ENCODE results near the gene KCNH8.
"Not testable (repeated sequence)": the region's sequence is repeated elsewhere in the genome, so short reads cannot be mapped to it uniquely, and the experiment has no call there.

The KCNH8 gene

GRCh38 chr3:19183584-19183983 is 35.3 kb downstream of the KCNH8 start:
- DNase-seq, result no peak

DNA sequence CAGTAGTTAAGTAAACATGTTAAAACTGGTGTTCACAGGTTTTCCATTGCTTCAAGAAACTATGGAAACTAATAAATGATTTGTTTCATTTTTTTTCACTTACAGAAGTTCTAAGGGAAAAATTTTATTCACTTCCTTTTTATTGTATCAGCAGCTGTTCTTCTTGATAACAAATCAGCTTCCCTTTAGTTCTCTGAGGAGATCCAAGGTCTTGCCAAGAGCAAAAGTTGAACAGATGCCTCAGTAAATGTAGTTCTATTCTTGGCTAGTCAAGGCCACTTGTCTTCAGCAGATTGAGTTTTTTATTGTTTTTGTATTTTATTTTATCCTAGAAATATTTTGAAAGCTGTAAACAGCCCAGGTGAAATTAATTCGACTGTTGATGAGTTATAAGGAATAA is 41.8 kb downstream of the KCNH8 start:
- no peak for DNase-seq

DNA sequence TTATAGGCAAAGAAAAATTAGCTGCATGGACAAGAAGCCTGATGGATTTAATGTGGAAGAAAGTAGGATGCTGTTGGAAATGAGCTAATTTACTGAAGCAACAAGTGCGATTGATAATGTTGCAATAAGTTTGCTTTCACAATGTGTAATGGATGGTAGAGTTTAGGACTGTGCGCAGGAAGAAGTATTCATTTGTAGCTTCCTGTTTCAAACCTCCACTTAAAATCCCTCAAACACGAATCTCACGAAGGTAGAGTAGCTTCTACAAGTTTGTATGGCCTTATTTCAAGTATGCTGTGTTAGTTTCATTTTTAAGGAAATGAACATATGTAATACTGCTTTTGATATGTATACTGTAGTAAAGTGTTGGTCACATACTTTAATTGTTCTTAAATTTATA is 42.3 kb downstream of the KCNH8 start:
- DNase-seq, result no peak

GRCh38 chr3:19199131-19199530 is 50.8 kb downstream of the KCNH8 start:
- no peak for DNase-seq

GRCh38 chr3:19202303-19202702 is 54.0 kb downstream of the KCNH8 start:
- no peak for DNase-seq

DNA sequence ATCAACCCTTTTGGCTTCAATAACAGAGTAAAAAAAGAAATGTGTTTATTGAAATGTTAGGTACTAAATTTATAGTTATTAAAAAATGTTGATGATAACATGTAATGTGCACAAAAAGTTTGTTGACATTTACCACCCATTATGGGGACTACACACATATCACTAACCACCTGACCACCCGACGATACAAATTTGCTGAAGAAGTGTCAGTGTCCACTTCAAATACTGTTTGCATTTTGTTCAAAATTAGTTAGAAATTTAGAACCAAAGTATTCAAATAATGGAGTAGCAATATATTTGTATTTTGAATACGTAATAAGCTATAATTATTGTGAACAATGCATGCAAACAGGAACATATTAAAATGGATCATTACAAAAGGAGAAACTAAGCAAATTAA is 54.4 kb downstream of the KCNH8 start:
- no peak for DNase-seq

GRCh38 chr3:19206540-19206939 is 58.2 kb downstream of the KCNH8 start:
- DNase-seq, result no peak

- DNase-seq, result no peak
These were observed 65.4 kb downstream of the KCNH8 start for GRCh38 chr3:19213603-19214220.

- DNase-seq, result no peak
These were observed 67.1 kb downstream of the KCNH8 start for GRCh38 chr3:19215427-19215826.

DNA sequence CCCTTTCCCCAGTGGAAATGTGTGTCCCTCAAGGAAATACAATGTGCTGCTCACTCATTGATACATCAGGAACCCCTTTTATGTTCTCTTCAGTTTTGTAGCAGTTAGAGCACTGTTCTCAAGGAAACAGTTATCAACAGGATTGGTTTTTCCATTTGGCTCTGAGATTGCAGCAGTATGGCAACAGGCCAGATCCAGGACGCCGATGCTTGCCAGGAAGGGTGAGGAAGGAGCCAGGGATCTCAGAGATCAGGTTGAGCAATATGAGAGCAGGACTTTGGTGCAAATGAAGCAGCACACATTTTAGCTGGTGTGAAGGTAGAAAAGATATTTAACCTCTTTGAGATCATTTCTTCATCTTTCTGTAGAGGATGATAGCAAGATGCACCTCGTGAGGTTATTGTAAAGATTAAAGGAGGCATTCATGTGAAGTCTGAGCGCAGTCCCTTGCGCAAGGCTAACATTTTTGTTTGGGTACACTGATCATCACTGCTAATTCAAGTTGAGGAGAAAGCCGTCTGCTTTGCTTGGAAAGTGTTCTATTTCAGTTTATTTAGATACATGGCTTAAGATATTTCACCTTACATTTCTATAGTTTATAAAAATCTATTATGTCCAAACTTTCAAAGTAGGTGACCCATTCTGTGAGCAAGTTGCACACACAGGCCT is 68.5 kb downstream of the KCNH8 start:
- DNase-seq, result no peak

DNA sequence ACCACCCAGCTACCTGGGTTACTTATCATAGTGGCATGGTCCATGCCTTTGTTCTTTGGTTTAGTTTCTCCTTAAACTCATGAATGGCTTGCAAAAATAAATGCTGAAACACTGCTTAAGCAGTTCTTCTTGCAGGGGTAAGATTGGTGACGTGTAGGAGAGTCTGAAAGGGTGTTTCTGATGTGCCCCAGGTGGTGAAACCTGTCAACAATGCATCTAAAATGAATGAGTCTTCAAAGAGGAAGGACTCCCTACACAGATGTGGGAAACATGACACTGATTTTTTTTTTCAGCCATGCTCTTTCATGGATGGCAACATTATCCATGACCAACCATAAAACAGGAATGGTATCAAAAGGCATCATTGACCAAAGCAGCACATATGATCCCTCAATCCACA is 72.0 kb downstream of the KCNH8 start:
- no peak for DNase-seq

- DNase-seq, result no peak
These were observed 72.8 kb downstream of the KCNH8 start for GRCh38 chr3:19221081-19221480.

GRCh38 chr3:19226479-19226878 is 78.2 kb downstream of the KCNH8 start:
- DNase-seq, result peak; percentile 12

DNA sequence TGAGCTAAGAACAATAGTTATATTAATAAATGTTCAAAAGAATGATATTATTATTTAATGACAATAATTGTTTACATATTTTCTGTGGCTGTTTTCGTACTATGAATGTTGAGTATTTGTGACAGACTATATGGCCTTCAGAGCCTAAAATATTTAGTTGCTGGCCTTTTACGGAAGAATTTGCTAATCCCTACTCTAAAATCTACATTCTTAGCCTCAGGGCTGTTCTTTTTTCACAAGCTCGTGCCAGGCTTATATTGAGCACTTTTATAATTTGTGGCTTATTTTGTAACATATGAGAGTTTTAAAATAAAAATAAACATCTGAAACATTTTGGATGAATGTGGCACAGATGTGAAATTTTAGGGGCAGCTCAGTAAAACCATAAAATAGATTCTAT is 79.9 kb downstream of the KCNH8 start:
- DNase-seq, result no peak

- no peak for DNase-seq
These were observed 80.8 kb downstream of the KCNH8 start for GRCh38 chr3:19229086-19229485.

DNA sequence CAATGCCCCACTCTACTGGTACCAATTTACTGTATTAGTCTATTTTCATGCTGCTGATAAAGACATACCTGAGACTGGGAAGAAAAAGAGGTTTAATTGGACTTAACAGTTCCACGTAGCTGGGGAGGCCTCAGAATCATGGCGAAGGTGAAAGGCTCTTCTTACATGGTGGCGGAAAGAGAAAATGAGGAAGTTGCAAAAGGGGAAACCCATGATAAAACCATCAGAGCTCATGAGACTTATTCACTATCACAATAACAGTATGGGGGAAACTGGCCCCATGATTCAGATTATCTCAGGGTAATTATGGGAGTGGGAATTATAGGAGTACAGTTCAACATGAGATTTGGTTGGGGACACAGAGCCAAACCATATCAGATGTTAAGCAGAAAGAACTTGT is 81.6 kb downstream of the KCNH8 start:
- DNase-seq, result not testable (repeated sequence)

- DNase-seq, result no peak
These were observed 83.6 kb downstream of the KCNH8 start for GRCh38 chr3:19231792-19232461.

GRCh38 chr3:19232566-19232965 is 84.3 kb downstream of the KCNH8 start:
- DNase-seq, result no peak

DNA sequence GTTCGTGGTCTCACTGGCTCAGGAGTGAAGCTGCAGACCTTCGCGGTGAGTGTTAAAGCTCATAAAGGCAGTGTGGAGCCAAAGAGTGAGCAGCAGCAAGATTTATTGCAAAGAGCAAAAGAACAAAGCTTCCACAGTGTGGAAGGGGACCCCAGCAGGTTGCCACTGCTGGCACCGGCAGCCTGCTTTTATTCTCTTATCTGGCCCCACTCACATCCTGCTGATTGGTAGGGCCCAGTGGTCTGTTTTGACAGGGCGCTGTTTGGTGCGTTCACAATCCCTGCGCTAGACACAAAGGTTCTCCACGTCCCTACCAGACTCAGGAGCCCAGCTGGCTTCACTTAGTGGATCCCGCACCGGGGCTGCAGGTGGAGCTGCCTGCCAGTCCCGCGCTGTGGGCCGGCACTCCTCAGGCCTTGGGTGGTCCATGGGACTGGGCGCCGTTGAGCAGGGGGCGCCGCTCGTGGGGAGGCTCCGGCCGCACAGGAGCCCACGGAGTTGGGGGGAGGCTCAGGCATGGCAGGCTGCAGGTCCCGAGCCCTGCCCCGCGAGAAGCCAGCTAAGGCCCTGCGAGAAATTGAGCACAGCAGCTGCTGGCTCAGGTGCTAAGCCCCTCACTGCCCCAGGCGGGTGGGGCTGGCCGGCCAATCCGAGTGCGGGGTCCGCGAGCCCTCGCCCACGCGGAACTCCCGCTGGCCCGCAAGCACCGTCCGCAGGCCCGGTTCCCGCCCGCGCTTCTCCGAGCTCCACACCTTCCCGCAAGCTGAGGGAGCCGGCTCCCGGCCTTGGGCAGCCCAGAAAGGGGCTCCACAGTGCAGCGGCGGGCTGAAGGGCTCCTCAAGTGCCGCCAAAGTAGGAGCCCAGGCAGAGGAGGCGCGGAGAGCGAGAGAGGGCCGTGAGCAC is 85.8 kb downstream of the KCNH8 start:
- not testable (repeated sequence) for DNase-seq

- DNase-seq, result no peak
These were observed 99.8 kb downstream of the KCNH8 start for GRCh38 chr3:19248143-19248542.

DNA sequence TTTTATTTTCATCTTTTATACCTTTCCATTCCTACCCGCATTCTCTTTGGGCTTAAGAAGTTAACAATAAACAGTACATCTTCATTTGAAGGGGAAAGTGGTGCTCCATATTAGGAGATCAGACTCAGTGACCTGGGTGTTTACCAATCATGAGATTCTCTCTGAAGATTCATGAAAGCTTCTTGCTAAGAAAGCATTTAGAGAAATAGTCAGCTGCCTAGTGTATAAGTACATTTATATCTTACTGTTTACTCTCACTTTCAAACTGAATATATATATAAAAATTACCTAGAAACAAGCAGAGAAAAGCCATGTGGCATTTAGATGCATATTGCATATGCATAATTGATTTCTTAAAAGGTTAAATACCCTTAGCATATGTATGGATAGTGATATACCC is 100.5 kb downstream of the KCNH8 start:
- no peak for DNase-seq

- no peak for DNase-seq
These were observed 102.8 kb downstream of the KCNH8 start for GRCh38 chr3:19250959-19251610.

GRCh38 chr3:19254189-19254588 is 105.9 kb downstream of the KCNH8 start:
- no peak for DNase-seq
